Midbrain (tissue), 1 donor: ENCODE data around the gene SORBS1.

ENCODE experiments used
- DNase-seq: peaks from one replicate; lab custom pipeline; 2025; lab: John Stamatoyannopoulos, UW

SORBS1 gene

DNA sequence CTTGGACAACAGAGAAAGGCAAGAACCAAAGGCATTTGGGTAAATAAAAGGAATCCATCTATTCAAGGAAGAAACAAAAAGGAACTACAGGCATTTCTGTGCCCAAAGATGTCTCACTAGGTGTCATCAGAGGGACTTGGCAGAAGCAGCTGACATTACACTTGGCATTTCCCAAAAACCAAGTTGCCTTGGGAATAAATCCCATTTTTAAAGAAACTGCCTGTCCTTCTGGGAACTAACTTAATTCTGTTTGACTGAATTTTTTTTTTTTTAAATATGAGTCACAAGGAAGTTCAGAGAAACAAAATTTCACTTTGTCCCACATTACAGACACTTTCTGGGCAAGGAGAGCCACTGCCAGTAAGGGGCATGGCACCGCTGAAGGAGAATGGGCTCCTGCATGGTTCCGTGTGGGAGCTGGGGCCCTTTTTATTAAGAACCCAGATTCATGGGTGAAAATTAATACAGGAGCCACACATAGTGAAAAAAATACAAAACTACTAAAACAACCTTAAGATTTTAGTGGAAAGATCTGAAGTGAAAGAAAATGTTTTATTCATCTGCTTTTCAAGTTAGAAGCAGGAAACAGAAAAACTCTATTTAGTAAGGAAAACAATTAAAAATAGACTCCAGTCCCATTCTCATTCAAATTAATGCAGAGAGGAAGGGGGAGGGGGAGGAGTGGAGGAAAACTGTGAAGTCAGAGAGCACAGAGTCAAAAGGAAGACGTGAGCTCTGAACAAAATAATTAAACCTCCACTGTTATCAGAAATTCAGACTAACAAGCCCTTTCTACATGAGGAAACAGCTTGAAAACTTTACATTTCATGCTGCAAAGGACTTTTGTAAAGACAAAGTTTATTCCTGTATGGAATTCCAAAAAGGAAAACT is 151.9 kb downstream of the SORBS1 start:
- DNase-seq = peak; percentile 53

DNA sequence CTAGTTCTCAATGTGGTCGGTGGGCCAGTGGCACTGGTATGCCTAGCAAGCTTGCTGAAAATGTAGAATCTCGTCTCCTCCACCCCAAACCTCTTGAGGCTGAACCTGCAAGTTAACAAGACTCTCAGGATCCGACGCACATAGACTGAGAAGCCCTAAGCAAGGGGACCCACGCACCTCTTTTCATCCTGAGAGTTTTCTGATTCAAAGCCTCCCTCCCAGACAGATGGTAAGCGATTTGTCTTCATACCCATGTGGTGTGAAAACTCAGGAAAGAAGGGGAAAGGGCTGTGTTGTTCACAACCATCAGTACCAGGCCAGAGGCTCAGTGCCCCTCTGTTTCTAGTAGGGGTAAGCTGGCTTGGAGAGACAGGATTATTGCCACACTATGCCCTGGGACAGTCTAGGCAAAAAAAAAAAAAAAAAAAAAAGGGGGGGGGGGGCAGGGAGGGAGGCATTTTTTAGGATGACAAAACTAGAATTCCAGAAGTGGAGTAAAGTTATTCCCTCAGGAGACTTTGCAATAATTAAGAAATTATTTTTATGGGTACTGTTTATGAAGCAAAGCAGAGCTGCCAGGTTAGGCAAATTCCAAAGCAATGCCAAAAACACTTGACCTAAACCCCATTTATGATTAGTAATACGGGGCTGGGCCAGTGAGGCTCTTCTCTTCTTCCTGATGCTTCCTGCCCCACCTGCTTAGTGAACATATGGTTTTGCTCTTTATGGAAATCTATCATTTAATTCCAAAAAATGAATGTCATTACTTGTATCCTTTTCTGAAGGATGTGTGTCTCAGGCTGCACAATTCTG is 152.8 kb downstream of the SORBS1 start:
- no peak for DNase-seq

DNA sequence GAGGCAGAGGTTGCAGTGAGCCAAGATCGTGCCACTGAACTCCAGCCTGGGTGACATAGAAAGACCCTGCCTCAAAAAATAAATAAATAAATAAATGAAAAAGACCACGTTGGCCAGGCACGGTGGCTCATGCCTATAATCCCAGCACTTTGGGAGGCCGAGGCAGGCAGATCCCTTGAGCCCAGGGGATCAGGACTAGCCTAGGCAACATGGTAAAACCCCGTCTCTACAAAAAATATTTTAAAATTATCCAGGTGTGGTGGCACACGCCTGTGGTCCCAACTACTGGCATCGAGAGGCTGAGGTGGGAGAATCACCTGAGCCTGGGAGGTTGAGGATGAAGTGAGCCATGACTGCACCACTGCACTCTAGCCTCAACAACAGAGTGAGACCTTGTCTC is 153.6 kb downstream of the SORBS1 start:
- no peak for DNase-seq

DNA sequence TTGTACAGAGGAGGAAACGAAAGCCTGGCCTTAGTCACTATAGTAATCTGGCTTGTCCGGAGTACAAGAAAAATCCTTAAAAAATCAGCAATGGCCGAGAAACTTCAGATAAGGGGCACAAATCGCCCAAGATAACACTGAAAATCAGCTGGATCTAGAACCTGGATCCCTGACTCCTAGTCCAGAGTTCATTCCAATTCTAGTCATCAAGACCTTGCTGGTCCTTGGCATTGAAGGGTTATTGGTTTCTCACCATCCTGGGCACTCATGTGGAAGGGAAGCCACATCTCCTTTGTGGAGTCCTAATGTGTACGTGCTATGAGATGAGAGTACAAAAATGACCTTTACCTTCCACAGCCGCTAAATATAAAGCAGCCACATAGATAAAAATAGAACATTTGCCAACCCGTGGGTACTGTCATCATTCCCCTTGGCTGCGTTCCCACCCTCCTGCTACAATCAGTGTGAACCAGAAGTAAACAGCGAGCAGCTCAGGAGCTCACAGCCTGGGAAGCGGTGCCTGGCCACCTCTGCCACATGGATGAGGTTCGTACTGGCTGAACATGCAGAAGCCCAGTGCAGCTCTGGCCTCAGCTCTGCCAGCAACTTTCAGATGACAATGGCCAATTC is 154.4 kb downstream of the SORBS1 start:
- peak; percentile 9 for DNase-seq

DNA sequence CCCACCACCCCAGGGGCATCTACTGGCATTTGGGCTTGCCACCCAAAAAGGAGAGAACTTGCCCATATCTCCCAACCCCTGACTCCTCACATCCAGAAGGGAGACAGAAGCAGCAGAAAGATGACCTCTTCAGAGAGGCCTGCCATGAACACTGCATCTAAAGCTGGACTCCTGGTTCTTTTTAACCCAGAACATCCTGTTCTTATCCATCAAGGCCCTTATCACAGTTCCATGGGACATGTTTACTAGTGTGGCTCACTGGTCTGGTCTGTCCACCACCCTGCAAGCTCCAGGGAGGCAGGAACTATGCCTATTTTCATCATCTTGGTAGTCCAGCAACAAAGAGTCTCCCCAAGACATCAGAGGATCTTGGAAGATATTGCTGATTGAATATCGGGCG is 155.5 kb downstream of the SORBS1 start:
- no peak for DNase-seq

DNA sequence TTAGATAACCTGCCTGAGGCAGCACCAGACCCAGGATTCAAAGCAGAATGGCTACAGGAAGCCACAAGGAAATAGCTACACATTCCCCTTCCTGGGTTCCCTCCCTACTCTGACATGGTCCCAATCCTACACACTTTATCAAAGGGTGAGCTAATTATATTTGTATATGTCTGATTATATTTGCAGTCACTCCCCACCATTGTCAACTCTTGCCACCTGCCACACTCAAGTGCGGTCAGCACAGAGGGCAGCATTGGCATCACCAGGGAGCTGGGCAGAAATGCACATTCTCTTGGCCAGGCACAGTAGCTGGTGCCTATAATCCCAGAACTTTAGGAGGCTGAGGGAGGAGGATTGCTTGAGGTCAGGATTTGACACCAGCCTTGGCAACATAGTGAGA is 156.3 kb downstream of the SORBS1 start:
- no peak for DNase-seq

DNA sequence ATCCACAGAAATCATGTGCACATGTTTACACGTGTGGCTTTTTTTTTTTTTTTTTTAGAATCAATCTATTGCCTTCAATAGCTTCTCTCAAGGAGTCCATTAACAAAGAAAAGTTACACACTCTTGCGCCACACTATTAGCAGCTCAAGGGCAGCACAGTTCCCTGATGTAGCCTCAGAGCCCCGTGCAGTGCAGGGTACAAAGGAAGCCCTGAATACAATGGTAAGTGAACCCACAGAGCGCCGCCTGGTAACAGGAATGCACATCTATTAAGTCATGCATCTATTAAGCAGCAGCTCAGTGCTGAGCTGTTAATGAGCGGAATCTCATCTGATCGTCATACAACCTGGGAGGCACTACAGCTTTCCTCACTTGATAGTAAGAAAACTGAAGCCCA is 156.7 kb downstream of the SORBS1 start:
- DNase-seq = no peak

DNA sequence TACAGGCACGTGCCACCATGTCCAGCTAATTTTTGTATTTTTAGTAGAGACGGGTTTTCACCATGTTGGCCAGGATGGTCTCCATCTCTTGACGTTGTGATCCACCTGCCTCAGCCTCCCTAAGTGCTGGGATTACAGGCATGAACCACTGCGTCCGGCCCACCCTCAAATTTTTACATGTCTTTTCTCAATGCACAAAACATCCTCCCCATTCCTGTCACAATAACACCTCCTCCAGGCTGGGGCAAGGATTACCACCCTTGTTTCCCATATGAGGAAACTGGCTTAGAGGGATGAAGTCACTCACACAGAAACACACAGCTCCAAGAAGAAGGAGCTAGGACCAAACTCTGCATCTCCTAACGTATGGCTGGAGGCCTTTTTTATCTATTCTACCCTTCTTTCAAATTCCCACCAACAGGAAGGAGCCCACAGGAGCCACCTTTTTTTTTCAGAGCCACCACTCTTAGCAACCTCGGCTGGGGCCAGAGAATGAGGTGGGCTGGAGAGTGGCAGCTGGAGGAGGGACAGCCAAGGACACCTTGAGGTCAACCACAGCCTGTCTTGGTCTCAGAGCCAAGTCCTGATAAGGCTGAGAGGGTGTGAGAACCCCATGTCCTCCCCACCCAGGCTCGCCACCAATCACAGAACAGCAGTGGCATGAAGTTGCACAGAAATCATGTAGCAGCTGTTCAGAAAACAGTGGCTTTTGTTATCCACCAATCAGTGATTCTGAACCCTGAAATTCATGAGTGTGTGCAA is 157.3 kb downstream of the SORBS1 start:
- DNase-seq = no peak

DNA sequence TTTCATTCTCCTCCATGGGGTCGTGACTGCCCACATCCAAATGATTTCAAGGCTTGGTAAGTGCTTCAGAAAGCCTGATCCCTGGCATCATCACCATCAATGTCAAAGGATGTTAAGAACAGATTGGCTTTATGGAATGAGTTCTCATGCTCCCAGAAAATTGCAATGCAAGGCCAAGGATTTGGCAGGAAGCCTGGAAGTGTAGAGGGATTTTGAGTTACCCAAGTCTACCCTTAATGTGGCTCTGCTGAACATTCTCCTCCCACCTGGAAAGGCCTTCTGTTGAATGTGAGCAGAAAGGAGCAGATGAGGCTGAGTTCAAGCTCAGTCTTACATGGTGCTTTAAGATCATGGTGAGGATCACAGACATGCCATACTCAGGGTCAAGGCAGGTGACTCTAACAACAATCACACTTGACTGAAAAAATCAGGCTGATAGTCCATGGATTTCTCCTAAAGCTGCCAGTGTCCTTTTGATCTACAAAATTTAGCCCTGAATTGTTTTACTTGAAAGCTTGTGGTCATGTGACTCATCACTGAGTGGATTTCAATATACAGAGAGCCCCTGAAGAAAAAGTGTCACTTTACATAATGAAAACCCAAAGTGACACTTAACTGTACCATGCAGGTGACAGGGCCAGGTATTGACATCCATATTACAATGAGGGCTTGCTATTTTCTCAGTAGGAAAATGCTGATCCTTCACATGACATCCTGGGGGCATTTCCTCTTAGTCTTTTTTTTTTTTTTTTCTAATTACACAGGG is 159.3 kb downstream of the SORBS1 start:
- DNase-seq = no peak

DNA sequence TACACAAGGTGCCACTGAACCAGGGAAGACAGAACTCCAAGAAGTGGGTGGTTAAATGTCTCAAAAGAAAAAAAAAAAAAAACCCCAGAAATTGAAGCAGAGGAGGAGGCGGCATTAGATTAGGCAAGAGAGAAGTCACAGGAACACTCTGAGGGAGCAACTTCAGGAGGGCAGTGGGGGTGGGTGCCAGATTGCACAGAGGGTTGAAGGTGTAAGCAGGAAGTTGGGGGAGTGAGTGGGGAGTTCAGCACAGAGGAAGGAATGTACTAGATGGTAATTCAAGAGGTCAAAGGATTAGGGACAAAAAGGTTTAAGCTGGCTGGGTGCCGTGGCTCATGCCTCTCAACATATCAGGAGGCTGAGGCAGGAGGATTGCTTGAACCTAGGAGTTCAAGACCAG is 160.4 kb downstream of the SORBS1 start:
- no peak for DNase-seq

DNA sequence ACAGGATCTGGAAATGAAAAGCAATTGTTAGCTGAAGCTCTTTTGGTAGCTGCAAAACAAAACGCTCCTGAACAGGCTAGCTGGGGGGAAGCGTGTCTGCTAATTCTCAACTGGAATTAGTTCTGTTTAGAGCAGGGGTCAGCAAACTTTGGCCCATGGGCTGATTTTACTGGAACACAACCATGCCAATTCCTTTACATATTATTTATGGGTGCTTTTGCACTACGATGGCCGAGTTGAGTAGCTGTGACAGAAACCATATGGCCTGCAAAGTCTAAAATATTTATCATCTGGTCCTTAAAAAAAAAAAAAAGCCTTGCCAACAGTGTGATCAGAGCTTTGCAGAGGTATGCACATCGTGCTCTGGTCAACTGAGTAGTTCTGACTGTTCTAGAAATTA is 162.0 kb downstream of the SORBS1 start:
- DNase-seq = no peak

DNA sequence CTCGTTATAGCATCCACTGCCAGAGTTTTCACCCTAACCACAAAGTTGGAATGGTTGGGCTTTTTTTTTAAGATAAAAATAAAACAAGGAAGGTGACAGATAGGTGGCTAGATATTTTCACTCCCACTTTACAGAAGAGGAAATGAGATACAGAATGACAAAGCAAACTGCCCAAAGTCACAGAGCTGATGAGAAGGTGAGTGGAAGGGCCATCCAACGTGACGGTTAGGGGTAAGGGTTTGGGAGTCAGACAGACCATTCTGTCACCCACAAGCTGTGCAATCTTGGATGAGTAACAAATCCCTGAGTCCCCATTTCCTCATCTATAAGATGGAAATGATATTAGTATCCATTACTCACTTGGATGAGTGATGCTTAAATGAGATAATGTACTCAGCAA is 163.4 kb downstream of the SORBS1 start:
- DNase-seq = no peak

DNA sequence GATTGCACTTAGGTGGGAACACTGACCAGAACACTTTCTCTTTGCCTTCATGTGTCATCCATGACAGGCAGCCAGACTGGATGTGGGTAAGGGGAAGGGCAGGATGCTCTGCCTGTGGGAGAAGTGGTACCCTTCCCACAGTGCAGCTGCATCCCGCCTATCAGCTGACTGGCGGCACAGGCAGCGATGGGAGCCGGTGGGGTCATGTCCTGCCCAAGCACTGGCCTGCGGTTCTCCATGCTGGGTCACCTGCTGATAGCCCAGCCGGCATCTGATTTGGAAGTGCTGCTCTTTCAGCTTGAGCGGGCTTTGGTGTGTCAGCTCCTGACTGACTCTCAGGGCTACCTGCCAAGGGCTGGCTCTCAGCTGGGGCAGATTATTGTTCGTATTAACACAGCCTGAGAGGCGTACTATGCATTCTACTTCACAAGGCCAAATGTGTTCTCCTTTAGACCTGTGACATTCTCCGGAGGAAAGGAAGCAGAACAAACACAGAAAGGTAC is 165.2 kb downstream of the SORBS1 start:
- peak; percentile 18 for DNase-seq

DNA sequence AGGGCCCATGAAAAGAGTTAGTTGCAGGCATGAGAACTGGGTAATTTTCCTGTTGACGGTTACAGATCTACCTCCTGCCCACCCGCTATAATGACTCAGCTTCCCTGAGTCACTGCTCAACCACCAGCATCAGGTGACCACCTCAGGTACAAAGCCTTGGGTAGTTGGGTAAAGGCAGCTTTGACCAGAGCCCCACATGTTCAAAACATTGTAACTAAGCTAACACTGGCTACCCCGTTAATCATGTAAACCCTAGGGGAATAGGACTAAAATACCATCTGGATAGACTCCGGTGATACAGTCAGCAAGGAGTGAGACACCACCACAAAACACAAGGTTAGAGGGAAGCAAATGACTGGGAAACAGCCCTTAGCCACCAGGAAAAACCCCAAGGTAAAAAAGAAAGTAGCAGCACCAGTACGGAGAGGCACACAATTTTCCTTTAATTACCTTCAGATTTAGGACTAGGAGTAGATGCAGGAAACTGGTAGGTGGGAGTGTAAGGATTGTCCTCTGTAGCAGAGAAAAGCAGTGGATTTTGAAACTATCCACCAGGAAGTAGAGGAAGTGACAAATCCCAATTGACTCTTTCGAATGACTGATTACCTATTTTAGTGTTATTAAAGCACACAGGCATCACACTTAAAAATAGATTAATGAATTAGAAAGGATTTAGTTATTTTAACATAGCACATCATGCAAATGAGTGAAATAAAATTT is 166.8 kb downstream of the SORBS1 start:
- DNase-seq = no peak

DNA sequence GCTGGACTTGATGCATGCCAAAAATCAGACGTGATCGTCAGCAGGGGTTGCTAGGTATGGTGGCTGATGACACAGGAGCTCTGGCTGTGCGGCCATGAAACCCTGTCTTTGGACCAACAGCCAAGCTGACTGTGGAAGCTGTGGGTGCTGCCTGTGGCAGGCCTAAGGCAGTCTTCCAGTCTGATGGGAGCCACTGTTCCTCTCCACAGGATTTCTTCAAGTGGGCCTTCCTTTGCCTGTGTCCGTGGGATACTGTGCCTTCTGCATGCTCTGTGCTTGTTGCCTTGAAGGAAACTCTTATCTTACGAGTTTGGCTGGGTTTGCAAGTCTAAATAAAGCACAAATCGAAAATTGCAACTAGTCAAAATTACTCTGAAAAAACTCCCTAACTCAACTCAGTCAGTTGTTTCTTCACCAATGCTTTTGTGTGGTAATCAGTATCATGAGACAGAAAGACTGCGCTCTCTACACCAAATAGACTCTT is 168.4 kb downstream of the SORBS1 start:
- DNase-seq = no peak

DNA sequence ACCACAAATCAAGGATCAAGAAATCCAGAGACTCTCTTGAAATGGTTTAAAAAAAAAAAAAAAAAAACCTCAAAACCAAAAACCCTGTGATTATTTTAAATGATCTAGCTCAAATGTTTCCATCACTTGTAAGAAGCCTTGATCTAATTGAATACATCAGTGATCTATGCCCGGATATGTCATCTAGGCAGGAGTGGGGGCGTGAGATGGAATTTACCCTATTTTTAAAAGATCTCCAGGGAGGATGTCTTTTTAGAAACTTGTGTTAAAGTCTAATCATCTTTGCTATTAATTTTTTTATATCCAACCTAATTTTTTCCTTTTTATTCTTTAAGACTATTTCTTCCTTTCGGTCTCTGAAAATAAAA is 169.0 kb downstream of the SORBS1 start:
- no peak for DNase-seq

DNA sequence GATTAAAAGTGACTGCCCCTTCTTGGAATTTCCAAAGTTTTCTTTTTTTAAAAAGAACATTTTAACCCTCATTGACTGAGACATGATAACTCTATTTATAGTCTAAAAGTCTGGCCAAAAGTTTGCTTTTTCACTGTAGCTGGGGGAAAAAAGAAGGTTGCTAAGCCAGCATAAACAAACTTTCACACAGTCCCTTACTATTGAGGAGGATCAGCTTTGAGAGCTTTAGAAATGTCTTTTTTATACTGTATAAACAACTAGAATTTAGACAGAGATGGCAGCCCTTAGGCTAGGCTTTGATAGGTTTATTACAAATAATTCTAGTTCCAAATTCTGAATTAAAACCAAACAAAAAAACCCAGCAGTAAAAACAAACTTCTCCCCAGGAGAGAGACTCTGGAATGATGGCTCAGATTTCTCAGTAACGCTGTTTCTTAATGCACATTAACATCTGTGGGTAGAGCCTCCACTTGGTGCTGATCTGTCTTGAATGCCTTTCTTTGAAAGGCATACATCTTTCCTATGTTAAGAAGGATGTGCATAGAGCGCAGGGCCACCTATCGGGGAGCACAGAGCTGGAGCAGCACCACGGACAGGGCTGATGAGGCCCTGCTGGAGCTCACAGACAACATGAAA is 169.5 kb downstream of the SORBS1 start:
- no peak for DNase-seq

DNA sequence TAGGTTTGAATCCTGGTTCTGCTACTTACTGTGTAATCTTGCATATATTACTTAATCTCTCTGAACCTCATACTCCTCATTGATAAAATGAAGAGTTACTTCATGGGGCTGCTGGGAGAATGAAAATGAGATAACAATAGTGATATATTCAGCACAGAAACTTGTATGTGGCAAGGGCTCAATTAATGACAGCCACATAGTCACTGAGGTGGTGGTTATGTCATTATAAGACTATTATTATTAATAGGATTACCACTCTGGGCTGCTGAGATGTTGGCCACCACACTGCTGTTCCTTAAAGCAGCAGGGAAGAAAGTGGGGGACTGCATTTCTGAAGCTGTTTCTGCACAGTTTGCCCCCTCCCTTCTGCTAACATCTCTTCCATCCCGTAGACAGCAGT is 170.0 kb downstream of the SORBS1 start:
- no peak for DNase-seq

DNA sequence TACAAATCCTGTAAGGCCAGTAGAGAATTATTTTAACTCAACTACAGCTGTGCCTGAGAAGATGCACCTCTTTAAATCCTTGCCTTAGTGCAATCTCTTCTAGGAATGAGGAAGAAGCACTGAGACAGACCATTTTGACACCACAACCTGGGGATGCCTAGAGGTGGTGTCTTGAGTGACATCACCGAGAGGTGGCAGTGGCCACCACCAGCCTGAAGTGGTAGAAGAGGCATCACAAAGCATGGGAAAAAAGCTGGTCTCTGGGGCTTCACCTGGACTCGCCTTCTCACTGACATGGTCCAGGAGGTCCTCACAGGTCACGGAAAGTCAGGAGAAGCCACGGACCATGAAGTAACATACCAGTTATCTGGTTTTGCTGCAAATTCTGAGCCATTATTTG is 171.2 kb downstream of the SORBS1 start:
- no peak for DNase-seq

DNA sequence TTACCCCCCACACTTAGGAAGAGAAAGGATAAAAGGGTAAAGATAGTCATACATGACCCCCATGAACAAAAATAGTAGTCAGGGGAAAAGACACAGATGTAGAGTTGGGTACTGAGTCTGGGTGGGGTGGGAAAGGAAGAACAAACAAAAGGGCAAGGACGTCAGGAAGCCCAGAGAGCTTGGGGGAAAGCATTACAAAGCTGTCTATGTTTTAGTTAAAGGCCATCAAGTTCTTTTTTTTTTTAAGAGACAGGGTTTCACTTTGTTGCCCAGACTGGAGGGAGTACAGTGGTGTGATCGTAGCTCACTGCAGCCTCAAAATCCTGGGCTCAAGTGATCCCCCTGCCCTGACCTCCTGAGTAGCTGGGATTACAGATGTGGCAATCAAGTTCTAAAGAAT is 172.0 kb downstream of the SORBS1 start:
- no peak for DNase-seq
